HAP-1 (cell line): ENCODE results near the gene PANK4.

Source experiments
- DNase-seq, 2 experiments: peaks; one replicate each; pipeline ENCODE4 v3.0.0-alpha.2; 2016 to 2020; ENCODE audit warnings: low spot score in 2 of 2
- H3K27me3 ChIP-seq: fragments of 250-450 bp; sonication (Bioruptor Pico); 2 replicates; pipeline ENCODE4 v1.5.1; 2020; ENCODE audit warnings: low read depth, mild to moderate bottlenecking, moderate library complexity
- H3K36me3 ChIP-seq: fragments of 250-450 bp; sonication (Bioruptor Pico); replicated peaks from 2 replicates; pipeline ENCODE4 v1.5.1; 2020; ENCODE audit warnings: mild to moderate bottlenecking
- H3K4me1 ChIP-seq: fragments of 250-450 bp; sonication (Bioruptor Pico); 2 replicates; pipeline ENCODE4 v1.5.1; 2020; ENCODE audit warnings: mild to moderate bottlenecking
- H3K4me3 ChIP-seq: fragments of 250-450 bp; sonication (Bioruptor Pico); 2 replicates; pipeline ENCODE4 v1.5.1; 2020; ENCODE audit warnings: mild to moderate bottlenecking, moderate library complexity
- H3K9me3 ChIP-seq: fragments of 250-450 bp; sonication (Bioruptor Pico); 2 replicates; pipeline ENCODE4 v1.5.1; 2020; ENCODE audit warnings: mild to moderate bottlenecking, moderate library complexity
- in situ Hi-C: fragments of 300-500 bp; cut with MboI; formaldehyde crosslinking; loops from 3 replicates; pipeline ENCODE4 v1.14.3; 2020; ENCODE audit warnings: low sequenced_read_pairs, inconsistent platforms, mixed read lengths

Gene PANK4

GRCh38 chr1:2544875-2545640 is 18.7 kb upstream of the PANK4 start:
- in situ Hi-C loops = loop anchor here (5.0 kb wide), 1 partner anchor 133 kb away; the partner anchor contains the start of gene PEX10
- H3K4me1 ChIP-seq = peaks cover 45% of the 10 kb centered on the region
- H3K4me3 ChIP-seq = peak overlapping the region; percentile 24
- no peaks in the 10 kb centered on the region for H3K27me3 ChIP-seq
- no peaks in the 10 kb centered on the region for H3K36me3 ChIP-seq
- DNase-seq = peak; percentile 36 to 70
- H3K9me3 ChIP-seq = no peaks in the 10 kb centered on the region

GRCh38 chr1:2544093-2544874 is 17.9 kb upstream of the PANK4 start:
- H3K4me3 ChIP-seq = no peak overlapping the region
- H3K36me3 ChIP-seq = no peaks in the 10 kb centered on the region
- in situ Hi-C loops = no loop called here
- H3K27me3 ChIP-seq = no peaks in the 10 kb centered on the region
- H3K9me3 ChIP-seq = no peaks in the 10 kb centered on the region
- no peak for DNase-seq
- peaks cover 45% of the 10 kb centered on the region for H3K4me1 ChIP-seq

- no peak overlapping the region for H3K4me3 ChIP-seq
- in situ Hi-C loops = no loop called here
- peak in 1 of 2 experiments; percentile 40 for DNase-seq
Measured at GRCh38 chr1:2543543-2544092, 17.2 kb upstream of the PANK4 start.

GRCh38 chr1:2542246-2542915 is 16.0 kb upstream of the PANK4 start:
- Histone ChIP-seq H3K4me1 (peaks cover 36% of the 10 kb centered on the region), H3K36me3 (no peaks in the 10 kb centered on the region), H3K9me3 (no peaks in the 10 kb centered on the region), H3K27me3 (no peaks in the 10 kb centered on the region), H3K4me3 (no peak overlapping the region)
- in situ Hi-C loops = no loop called here
- DNase-seq = no peak

More at GRCh38 chr1:2543543-2544092, 17.2 kb upstream of the PANK4 start:
- Histone ChIP-seq H3K4me1 (peaks cover 45% of the 10 kb centered on the region), H3K9me3 (no peaks in the 10 kb centered on the region), H3K27me3 (no peaks in the 10 kb centered on the region), H3K36me3 (no peaks in the 10 kb centered on the region)

- peaks cover 31% of the 10 kb centered on the region for H3K4me1 ChIP-seq
- in situ Hi-C loops = no loop called here
- no peaks in the 10 kb centered on the region for H3K27me3 ChIP-seq
- H3K4me3 ChIP-seq = no peak overlapping the region
- no peaks in the 10 kb centered on the region for H3K36me3 ChIP-seq
- peak in 1 of 2 experiments; percentile 50 for DNase-seq
- no peaks in the 10 kb centered on the region for H3K9me3 ChIP-seq
Measured at GRCh38 chr1:2541619-2542245, 15.3 kb upstream of the PANK4 start.

GRCh38 chr1:2540816-2541492 is 14.6 kb upstream of the PANK4 start:
- no peaks in the 10 kb centered on the region; the same call in 1 of the 2 replicates for H3K27me3 ChIP-seq
- peaks cover 27% of the 10 kb centered on the region for H3K4me1 ChIP-seq
- H3K9me3 ChIP-seq = no peaks in the 10 kb centered on the region
- in situ Hi-C loops = no loop called here
- no peak overlapping the region for H3K4me3 ChIP-seq
- no peaks in the 10 kb centered on the region for H3K36me3 ChIP-seq
- peak in 1 of 2 experiments; percentile 73 for DNase-seq

- in situ Hi-C loops = no loop called here
- H3K27me3 ChIP-seq = no peaks in the 10 kb centered on the region; the same call in 1 of the 2 replicates
- peak in 1 of 2 experiments; percentile 72 for DNase-seq
Measured at GRCh38 chr1:2539312-2539907, 13.0 kb upstream of the PANK4 start.

GRCh38 chr1:2538872-2539271 is 12.5 kb upstream of the PANK4 start:
- no peaks in the 10 kb centered on the region; the same call in 1 of the 2 replicates for H3K27me3 ChIP-seq
- no peaks in the 10 kb centered on the region for H3K36me3 ChIP-seq
- no peak for DNase-seq
- H3K4me3 ChIP-seq = no peak overlapping the region
- in situ Hi-C loops = no loop called here
- peaks cover 8% of the 10 kb centered on the region for H3K4me1 ChIP-seq
- no peaks in the 10 kb centered on the region for H3K9me3 ChIP-seq

More at GRCh38 chr1:2539312-2539907, 13.0 kb upstream of the PANK4 start:
- Histone ChIP-seq H3K4me1 (peaks cover 13% of the 10 kb centered on the region), H3K4me3 (no peak overlapping the region), H3K9me3 (no peaks in the 10 kb centered on the region), H3K36me3 (no peaks in the 10 kb centered on the region)

- H3K9me3 ChIP-seq = no peaks in the 10 kb centered on the region
- DNase-seq = no peak
- in situ Hi-C loops = no loop called here
- peaks cover 3% of the 10 kb centered on the region for H3K4me1 ChIP-seq
- H3K4me3 ChIP-seq = no peak overlapping the region
- H3K36me3 ChIP-seq = no peaks in the 10 kb centered on the region
- H3K27me3 ChIP-seq = no peaks in the 10 kb centered on the region; the same call in 1 of the 2 replicates
Measured at GRCh38 chr1:2538376-2538775, 12.0 kb upstream of the PANK4 start.

GRCh38 chr1:2537784-2538115 is 11.4 kb upstream of the PANK4 start:
- no peak for DNase-seq
- in situ Hi-C loops = no loop called here
- no peaks in the 10 kb centered on the region for H3K36me3 ChIP-seq
- no peak overlapping the region for H3K4me3 ChIP-seq
- H3K27me3 ChIP-seq = no peaks in the 10 kb centered on the region; the same call in 1 of the 2 replicates
- 0 out of 2 replicates have a peak, but pooled peaks cover 3% of the 10 kb centered on the region for H3K4me1 ChIP-seq
- no peaks in the 10 kb centered on the region for H3K9me3 ChIP-seq

- in situ Hi-C loops = no loop called here
- H3K27me3 ChIP-seq = peaks cover under 1% of the 10 kb centered on the region; the same call in 1 of the 2 replicates
- no peak overlapping the region for H3K4me3 ChIP-seq
- H3K4me1 ChIP-seq = 0 out of 2 replicates have a peak, but pooled peaks cover under 1% of the 10 kb centered on the region
- no peaks in the 10 kb centered on the region for H3K9me3 ChIP-seq
- no peaks in the 10 kb centered on the region for H3K36me3 ChIP-seq
- no peak for DNase-seq
Measured at GRCh38 chr1:2535981-2536380, 9.6 kb upstream of the PANK4 start.

GRCh38 chr1:2535455-2535854 is 9.1 kb upstream of the PANK4 start:
- H3K4me3 ChIP-seq = no peak overlapping the region
- no peaks in the 10 kb centered on the region for H3K9me3 ChIP-seq
- peaks cover 5% of the 10 kb centered on the region; the same call in 1 of the 2 replicates for H3K27me3 ChIP-seq
- H3K4me1 ChIP-seq = no peaks in the 10 kb centered on the region
- in situ Hi-C loops = no loop called here
- no peaks in the 10 kb centered on the region for H3K36me3 ChIP-seq
- DNase-seq = no peak
